PC-9 (cell line): Measurements from ENCODE around the gene GGN.

Source experiments
- EZH2 ChIP-seq: fragments of 200-600 bp; sonication (generic); IDR thresholded peaks from 2 replicates; pipeline ENCODE4 v1.8.0; 2017; ENCODE audit warnings: antibody characterized with exemption, low read depth
- TF ChIP-seq, protein P1 (sequence below): fragments of 200-600 bp; sonication (generic); conservative IDR thresholded peaks from 2 replicates; pipeline ENCODE4 v1.6.1; 2017; ENCODE audit warnings: mixed run types, antibody characterized with exemption, mild to moderate bottlenecking, moderate library complexity

DNA sequence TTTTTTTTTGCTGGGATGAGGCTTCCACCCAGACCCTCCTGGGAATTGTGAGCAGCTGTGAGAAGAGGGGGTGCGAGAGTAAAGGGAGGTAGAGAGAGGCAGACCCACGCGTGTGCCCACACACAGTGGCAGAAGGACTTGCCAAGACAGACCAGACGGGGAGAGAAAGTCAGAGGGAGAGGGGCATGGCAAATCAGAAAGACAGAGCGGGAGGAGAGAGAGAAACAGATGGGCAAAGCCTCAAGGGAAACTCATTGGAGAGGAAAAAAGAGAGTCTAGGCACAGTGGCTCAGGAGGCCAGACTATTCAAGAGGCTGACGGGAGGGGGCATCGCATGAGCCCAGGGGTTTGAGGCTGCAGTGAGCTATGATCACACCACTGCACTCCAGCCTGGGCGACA, 35.2 kb downstream of the GGN start:
- TF ChIP-seq, protein P1, sequence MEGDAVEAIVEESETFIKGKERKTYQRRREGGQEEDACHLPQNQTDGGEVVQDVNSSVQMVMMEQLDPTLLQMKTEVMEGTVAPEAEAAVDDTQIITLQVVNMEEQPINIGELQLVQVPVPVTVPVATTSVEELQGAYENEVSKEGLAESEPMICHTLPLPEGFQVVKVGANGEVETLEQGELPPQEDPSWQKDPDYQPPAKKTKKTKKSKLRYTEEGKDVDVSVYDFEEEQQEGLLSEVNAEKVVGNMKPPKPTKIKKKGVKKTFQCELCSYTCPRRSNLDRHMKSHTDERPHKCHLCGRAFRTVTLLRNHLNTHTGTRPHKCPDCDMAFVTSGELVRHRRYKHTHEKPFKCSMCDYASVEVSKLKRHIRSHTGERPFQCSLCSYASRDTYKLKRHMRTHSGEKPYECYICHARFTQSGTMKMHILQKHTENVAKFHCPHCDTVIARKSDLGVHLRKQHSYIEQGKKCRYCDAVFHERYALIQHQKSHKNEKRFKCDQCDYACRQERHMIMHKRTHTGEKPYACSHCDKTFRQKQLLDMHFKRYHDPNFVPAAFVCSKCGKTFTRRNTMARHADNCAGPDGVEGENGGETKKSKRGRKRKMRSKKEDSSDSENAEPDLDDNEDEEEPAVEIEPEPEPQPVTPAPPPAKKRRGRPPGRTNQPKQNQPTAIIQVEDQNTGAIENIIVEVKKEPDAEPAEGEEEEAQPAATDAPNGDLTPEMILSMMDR = no peak
- no peak for TF ChIP-seq EZH2
